HG02885 (cell line): ENCODE results near the gene KDM4B.

Source experiments
- ATAC-seq: cut with Tn5 transposase; IDR thresholded peaks from one replicate; pipeline ENCODE4 v1.9.1; 2021; ENCODE audit warnings: mild to moderate bottlenecking; ENCODE audit not compliant: unreplicated experiment, poor library complexity

The KDM4B gene

GRCh38 chr19:5081443-5082161, 112.7 kb downstream of the KDM4B start:
- ATAC-seq, result no peak

- no peak for ATAC-seq
Measured at GRCh38 chr19:5083547-5083965, 114.6 kb downstream of the KDM4B start.

GRCh38 chr19:5085566-5085965, 116.7 kb downstream of the KDM4B start:
- ATAC-seq, result no peak

- no peak for ATAC-seq
Measured at GRCh38 chr19:5086230-5086629, 117.3 kb downstream of the KDM4B start.

- no peak for ATAC-seq
Measured at GRCh38 chr19:5086725-5087439, 118.0 kb downstream of the KDM4B start.

- no peak for ATAC-seq
Measured at GRCh38 chr19:5089283-5089682, 120.4 kb downstream of the KDM4B start.

GRCh38 chr19:5090465-5091017, 121.6 kb downstream of the KDM4B start:
- no peak for ATAC-seq

GRCh38 chr19:5091018-5091683, 122.2 kb downstream of the KDM4B start:
- ATAC-seq, result no peak

- ATAC-seq, result no peak
Measured at GRCh38 chr19:5091684-5092480, 123.0 kb downstream of the KDM4B start.

GRCh38 chr19:5092481-5092843, 123.5 kb downstream of the KDM4B start:
- ATAC-seq, result no peak

GRCh38 chr19:5093297-5093928, 124.5 kb downstream of the KDM4B start:
- no peak for ATAC-seq

- ATAC-seq, result no peak
Measured at GRCh38 chr19:5093948-5094718, 125.2 kb downstream of the KDM4B start.

GRCh38 chr19:5094768-5095567, 126.1 kb downstream of the KDM4B start:
- no peak for ATAC-seq

GRCh38 chr19:5095568-5095850, 126.6 kb downstream of the KDM4B start:
- no peak for ATAC-seq

- no peak for ATAC-seq
Measured at GRCh38 chr19:5096536-5096935, 127.6 kb downstream of the KDM4B start.

GRCh38 chr19:5097331-5097930, 128.5 kb downstream of the KDM4B start:
- no peak for ATAC-seq

- no peak for ATAC-seq
Measured at GRCh38 chr19:5097959-5098623, 129.2 kb downstream of the KDM4B start.

- ATAC-seq, result no peak
Measured at GRCh38 chr19:5098646-5099045, 129.7 kb downstream of the KDM4B start.
